IMR-90 (cell line): ENCODE results near the gene PHGDH. TPM values are rescaled to one million over a fixed set of nuclear protein-coding genes. Genes with fewer than 3 reads are reported as not detected.

Source experiments
- ATAC-seq: fragments of 200-7000 bp; cut with Tn5 transposase; 2 replicates; pipeline ENCODE4 v1.9.1; 2020; ENCODE audit warnings: low read depth, mild to moderate bottlenecking, moderate library complexity
- BruUV-seq: library from RNA; stranded (reverse); fragments of 400-500 nt; replicated peaks from 2 replicates; lab custom pipeline; 2021; lab: Mats Ljungman, UMichigan
- CTCF ChIA-PET: fragments of 300-600 bp; formaldehyde crosslinking; extraction: SDS; loops from one replicate; lab custom pipeline; 2021; ENCODE audit warnings: antibody characterized with exemption; lab: Yijun Ruan, JAX
- POLR2A ChIA-PET: fragments of 300-600 bp; sonication (Branson Sonifier 250); formaldehyde crosslinking; loops from one replicate; lab custom pipeline; 2022; ENCODE audit warnings: antibody characterized with exemption; ENCODE audit not compliant: unreplicated experiment; lab: Charles Lee
- DNase-seq: peaks from one replicate; pipeline ENCODE4 v3.0.0; 2013
- H2AFZ ChIP-seq: replicated peaks from 2 replicates; pipeline ENCODE3; 2013; ENCODE audit warnings: low read length, mild to moderate bottlenecking; ENCODE audit not compliant: poor library complexity
- H2AK5ac ChIP-seq: 2 replicates; pipeline ENCODE4 v1.6.1; 2013; ENCODE audit warnings: low read depth, low read length, inconsistent platforms
- H2AK9ac ChIP-seq: replicated peaks from 2 replicates; pipeline ENCODE3; 2013; ENCODE audit warnings: mild to moderate bottlenecking, low read depth, low read length, moderate library complexity; ENCODE audit not compliant: poor library complexity
- H2BK120ac ChIP-seq: 2 replicates; pipeline ENCODE4 v1.6.1; 2013; ENCODE audit warnings: low read depth, low read length, inconsistent platforms
- H2BK15ac ChIP-seq: 3 replicates; pipeline ENCODE4 v1.6.1; 2013; ENCODE audit warnings: low read depth, low read length, inconsistent platforms
- H2BK20ac ChIP-seq: 2 replicates; pipeline ENCODE4 v1.6.1; 2013; ENCODE audit warnings: low read depth, mild to moderate bottlenecking, inconsistent platforms, low read length, moderate library complexity
- H2BK5ac ChIP-seq: 2 replicates; pipeline ENCODE4 v1.6.1; 2013; ENCODE audit warnings: mild to moderate bottlenecking, low read depth, low read length, inconsistent platforms; ENCODE audit not compliant: poor library complexity, severe bottlenecking
- H3K14ac ChIP-seq: replicated peaks from 2 replicates; pipeline ENCODE4 v1.6.1; 2013; ENCODE audit warnings: low read depth, low read length, inconsistent platforms
- H3K18ac ChIP-seq: 2 replicates; pipeline ENCODE4 v1.6.1; 2013; ENCODE audit warnings: low read depth, low read length, control low read depth
- H3K23ac ChIP-seq: 2 replicates; pipeline ENCODE4 v1.6.1; 2013; ENCODE audit warnings: low read depth, low read length, inconsistent platforms
- H3K27ac ChIP-seq: 2 replicates; pipeline ENCODE4 v1.5.1; 2013; ENCODE audit warnings: mild to moderate bottlenecking, control low read depth, low read length; ENCODE audit not compliant: insufficient read depth
- H3K27me3 ChIP-seq: 2 replicates; pipeline ENCODE4 v1.6.1; 2013; ENCODE audit warnings: low read length; ENCODE audit not compliant: control insufficient read depth, insufficient read depth
- H3K36me3 ChIP-seq: 2 replicates; pipeline ENCODE4 v1.6.1; 2013; ENCODE audit warnings: low read length, mixed read lengths; ENCODE audit not compliant: control insufficient read depth, insufficient read depth
- H3K4ac ChIP-seq: 2 replicates; pipeline ENCODE4 v1.6.1; 2013; ENCODE audit warnings: low read depth, low read length, inconsistent platforms
- H3K4me1 ChIP-seq: 2 replicates; pipeline ENCODE4 v1.6.1; 2013; ENCODE audit warnings: low read length, mixed read lengths; ENCODE audit not compliant: control insufficient read depth, insufficient read depth
- H3K4me2 ChIP-seq: 2 replicates; pipeline ENCODE4 v1.6.1; 2013; ENCODE audit warnings: low read depth, mild to moderate bottlenecking, control low read depth, low read length, moderate library complexity
- H3K4me3 ChIP-seq: 2 replicates; pipeline ENCODE4 v1.5.1; 2013; ENCODE audit warnings: low read depth, mild to moderate bottlenecking, control low read depth, low read length, moderate library complexity; ENCODE audit not compliant: insufficient read depth
- H3K56ac ChIP-seq: 2 replicates; pipeline ENCODE4 v1.6.1; 2013; ENCODE audit warnings: low read length, inconsistent platforms; ENCODE audit not compliant: insufficient read depth; ENCODE audit errors: extremely low read depth
- H3K79me1 ChIP-seq, 2 experiments: 2 replicates each; pipeline ENCODE4 v1.6.1; 2013; ENCODE audit warnings: low read length in 2 of 2, inconsistent platforms in 1 of 2, low read depth in 1 of 2
- H3K9ac ChIP-seq: 2 replicates; pipeline ENCODE4 v1.6.1; 2013; ENCODE audit warnings: low read depth, low read length, control low read depth
- H3K9me1 ChIP-seq: 2 replicates; pipeline ENCODE4 v1.6.1; 2013; ENCODE audit warnings: low read length, inconsistent platforms; ENCODE audit not compliant: insufficient read depth
- H3K9me3 ChIP-seq: 2 replicates; pipeline ENCODE4 v1.6.1; 2013; ENCODE audit warnings: low read length; ENCODE audit not compliant: control insufficient read depth, insufficient read depth
- H4K20me1 ChIP-seq: 2 replicates; pipeline ENCODE4 v1.6.1; 2013; ENCODE audit warnings: low read length, inconsistent platforms; ENCODE audit not compliant: insufficient read depth
- H4K5ac ChIP-seq: 2 replicates; pipeline ENCODE4 v1.6.1; 2013; ENCODE audit warnings: mild to moderate bottlenecking, low read depth, low read length, control low read depth
- H4K8ac ChIP-seq, 2 experiments: 2 replicates each; pipeline ENCODE4 v1.6.1; 2013; ENCODE audit warnings: low read depth in 2 of 2, low read length in 2 of 2, control low read depth in 1 of 2, inconsistent platforms in 1 of 2
- H4K91ac ChIP-seq: 2 replicates; pipeline ENCODE4 v1.6.1; 2013; ENCODE audit warnings: low read depth, low read length, inconsistent platforms; ENCODE audit not compliant: insufficient read depth
- MAFK ChIP-seq: IDR thresholded peaks from 2 replicates; pipeline ENCODE4 v1.6.1; 2012; ENCODE audit warnings: low read depth, low read length, improper control_type of control experiment
- POLR2A ChIP-seq: IDR thresholded peaks from 2 replicates; pipeline ENCODE4 v1.6.1; 2012; ENCODE audit warnings: mild to moderate bottlenecking, low read depth, low read length
- WGBS, 2 experiments: methylation state at CpG; one replicate each; pipeline versions ENCODE4 v1.1.5 to v1.1.7; 2013; ENCODE audit warnings: missing lambda C conversion rate in 2 of 2; ENCODE audit not compliant: insufficient read length in 1 of 2; ENCODE audit errors: extremely low coverage in 2 of 2; 5-methylcytosine and 5-hydroxymethylcytosine counted together
- dilution Hi-C: fragments of 300-500 bp; cut with HindIII; formaldehyde crosslinking; loops from one replicate; pipeline ENCODE4 v1.14.3; 2018; ENCODE audit warnings: low sequenced_read_pairs; ENCODE audit not compliant: unreplicated experiment
- in situ Hi-C: fragments of 300-500 bp; cut with MboI; formaldehyde crosslinking; loops from 3 replicates; pipeline ENCODE4 v1.14.3; 2019; ENCODE audit warnings: low sequenced_read_pairs, inconsistent platforms, mixed read lengths
- intact Hi-C: fragments of 100-400 bp; cut with micrococcal nuclease; formaldehyde crosslinking; loops from 2 replicates; pipeline ENCODE4 v1.10.0; 2022
- polyA plus RNA-seq, 3 experiments: library from polyadenylated mRNA; depleted of rRNA; stranded (reverse); fragments of >200 nt; gene quantifications; 2 replicates each; pipeline ENCODE4 v1.2.3, GENCODE V29; 2012; ENCODE audit warnings: low replicate concordance in 1 of 3
- total RNA-seq: library from RNA; depleted of rRNA; stranded (reverse); fragments of >200 nt; gene quantifications from 2 replicates; pipeline ENCODE4 v1.2.3, GENCODE V29; 2012

The PHGDH gene
- total and polyA plus RNA-seq, 2 of the 4 experiments (the other 2 are of a cell fraction): 87.9 to 331 TPM

GRCh38 chr1:119715542-119715941, 3.8 kb downstream of the PHGDH start:
- no peak overlapping the region for H4K5ac ChIP-seq
- H2BK15ac ChIP-seq: no peak overlapping the region
- no peak overlapping the region for H2AK9ac ChIP-seq
- no peak overlapping the region for H3K4ac ChIP-seq
- no peak overlapping the region for H3K9ac ChIP-seq
- no peak overlapping the region for H3K4me3 ChIP-seq
- no peak for ATAC-seq
- H3K9me3 ChIP-seq: no peaks in the 10 kb centered on the region
- TF ChIP-seq MAFK (peak; percentile 63), POLR2A (no peak)
- intact Hi-C loops (no loop called here), dilution Hi-C loops (no loop called here), in situ Hi-C loops (no loop called here)
- peak overlapping the region; percentile 1; the same call in 1 of the 2 replicates for H3K23ac ChIP-seq
- peaks cover 19% of the 10 kb centered on the region for H3K4me1 ChIP-seq
- BruUV-seq: no TSS peak
- ChIA-PET POLR2A (no interaction called here), CTCF (no interaction called here)
- no peak overlapping the region for H4K91ac ChIP-seq
- no peak overlapping the region for H2BK120ac ChIP-seq
- H2AFZ ChIP-seq: no peak overlapping the region
- no peak overlapping the region for H3K18ac ChIP-seq
- H2AK5ac ChIP-seq: no peak overlapping the region
- H3K79me1 ChIP-seq: peaks cover 43 to 71% of the 10 kb centered on the region in 2 experiments
- H3K36me3 ChIP-seq: peaks cover 4% of the 10 kb centered on the region; the same call in 1 of the 2 replicates
- no peak overlapping the region for H3K56ac ChIP-seq
- H2BK20ac ChIP-seq: no peak overlapping the region
- H3K14ac ChIP-seq: no peak overlapping the region
- H3K27me3 ChIP-seq: no peaks in the 10 kb centered on the region
- H3K9me1 ChIP-seq: peaks cover 37% of the 10 kb centered on the region
- DNase-seq: peak; percentile 21
- no peak overlapping the region for H4K8ac ChIP-seq
- H4K20me1 ChIP-seq: peaks cover 63% of the 10 kb centered on the region
- H2BK5ac ChIP-seq: no peak overlapping the region
- WGBS, 2 experiments: 52% methylated on average over 2 of the region's 5 CpGs; no CpG with 5 or more reads in 1 of the 2 experiments
- H3K4me2 ChIP-seq: no peak overlapping the region; the same call in 1 of the 2 replicates
- H3K27ac ChIP-seq: no peak overlapping the region
